ENCODE measurements around the gene EMX1. TPM values are rescaled to one million over a fixed set of nuclear protein-coding genes. Genes with fewer than 3 reads are reported as not detected.
"Not testable (repeated sequence)": the region's sequence is repeated elsewhere in the genome, so short reads cannot be mapped to it uniquely, and the experiment has no call there.

Gene EMX1
- polyA plus RNA-seq, 1 experiment: not detected

- no peaks in the 10 kb centered on the region; the same call in 1 of the 2 replicates for H3K9me3 ChIP-seq (ENCODE audit: control insufficient read depth, insufficient read depth, low read length)
- no peak for DNase-seq (ENCODE audit: low read depth, low spot score)
- TF ChIP-seq, protein P1, sequence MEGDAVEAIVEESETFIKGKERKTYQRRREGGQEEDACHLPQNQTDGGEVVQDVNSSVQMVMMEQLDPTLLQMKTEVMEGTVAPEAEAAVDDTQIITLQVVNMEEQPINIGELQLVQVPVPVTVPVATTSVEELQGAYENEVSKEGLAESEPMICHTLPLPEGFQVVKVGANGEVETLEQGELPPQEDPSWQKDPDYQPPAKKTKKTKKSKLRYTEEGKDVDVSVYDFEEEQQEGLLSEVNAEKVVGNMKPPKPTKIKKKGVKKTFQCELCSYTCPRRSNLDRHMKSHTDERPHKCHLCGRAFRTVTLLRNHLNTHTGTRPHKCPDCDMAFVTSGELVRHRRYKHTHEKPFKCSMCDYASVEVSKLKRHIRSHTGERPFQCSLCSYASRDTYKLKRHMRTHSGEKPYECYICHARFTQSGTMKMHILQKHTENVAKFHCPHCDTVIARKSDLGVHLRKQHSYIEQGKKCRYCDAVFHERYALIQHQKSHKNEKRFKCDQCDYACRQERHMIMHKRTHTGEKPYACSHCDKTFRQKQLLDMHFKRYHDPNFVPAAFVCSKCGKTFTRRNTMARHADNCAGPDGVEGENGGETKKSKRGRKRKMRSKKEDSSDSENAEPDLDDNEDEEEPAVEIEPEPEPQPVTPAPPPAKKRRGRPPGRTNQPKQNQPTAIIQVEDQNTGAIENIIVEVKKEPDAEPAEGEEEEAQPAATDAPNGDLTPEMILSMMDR (IDR thresholded peaks at IDR 0.05; ENCODE audit: low read depth, low read length): no peak
- H3K27ac ChIP-seq (ENCODE audit: low read depth, low read length): no peak overlapping the region
- ChIA-PET POLR2A (no interaction called here), CTCF (interaction anchor here (0.6 to 11.9 kb wide), 7 partner anchors 10 to 1389 kb away, joined by 3 to 222 read pairs (median 7); partner anchors contain the start of gene SPR)
- H3K4me3 ChIP-seq (ENCODE audit: low read depth, low read length): no peak overlapping the region
- peaks cover 32% of the 10 kb centered on the region for H3K27me3 ChIP-seq (ENCODE audit: control insufficient read depth, insufficient read depth, low read length)
These were observed 19.3 kb upstream of the EMX1 start for GRCh38 chr2:72897785-72898584.

- POLR2A ChIA-PET: no interaction called here
These were observed 18.8 kb upstream of the EMX1 start for GRCh38 chr2:72898585-72898906.

DNA sequence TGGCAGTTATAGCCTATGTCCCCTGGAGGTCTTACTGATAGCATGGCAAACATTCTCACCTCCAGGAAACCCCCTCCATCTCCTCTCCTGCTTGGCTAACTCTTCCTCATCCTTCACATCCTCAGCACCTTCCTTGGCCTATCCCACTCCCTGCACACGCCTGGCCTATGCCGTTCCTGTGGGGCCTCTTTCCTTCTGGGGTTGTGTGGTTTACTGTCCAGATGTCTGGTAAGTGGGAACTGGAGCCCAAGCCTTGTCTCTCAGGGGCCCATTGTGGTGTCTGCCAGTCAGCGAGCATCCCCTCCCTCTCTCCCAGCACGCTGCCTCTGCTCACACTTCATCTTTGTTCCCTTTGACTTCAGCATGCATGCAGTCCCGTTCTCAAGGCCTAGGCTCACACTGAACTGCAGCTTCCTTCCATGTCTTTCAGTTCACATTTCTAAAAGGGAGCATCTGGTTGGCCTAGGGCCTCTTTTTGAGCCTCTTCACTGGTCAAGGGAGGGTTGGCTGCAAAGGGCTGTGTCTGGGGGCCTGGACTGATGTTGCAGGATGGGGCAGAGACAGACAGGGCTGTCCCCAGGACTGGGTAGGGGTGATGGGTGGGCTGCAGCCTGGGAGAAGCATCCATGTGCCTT lies 17.0 kb upstream of the EMX1 start:
- H3K27ac ChIP-seq (ENCODE audit: low read depth, low read length): no peak overlapping the region
- H3K4me3 ChIP-seq (ENCODE audit: low read depth, low read length): no peak overlapping the region
- POLR2A ChIA-PET: no interaction called here
- DNase-seq (ENCODE audit: low read depth, low spot score): no peak
- TF ChIP-seq, protein P1 (IDR thresholded peaks at IDR 0.05; ENCODE audit: low read depth, low read length): no peak
- H3K27me3 ChIP-seq (ENCODE audit: control insufficient read depth, insufficient read depth, low read length): peaks cover 39% of the 10 kb centered on the region
- CTCF ChIA-PET: no interaction called here
- no peaks in the 10 kb centered on the region; the same call in 1 of the 2 replicates for H3K9me3 ChIP-seq (ENCODE audit: control insufficient read depth, insufficient read depth, low read length)

More at GRCh38 chr2:72898585-72898906, 18.8 kb upstream of the EMX1 start:
- CTCF ChIA-PET: interaction anchor here (0.6 to 1.7 kb wide), 6 partner anchors 11 to 1389 kb away, joined by 3 to 9 read pairs (median 4); partner anchors contain the start of gene SPR
- Histone ChIP-seq H3K4me3 (ENCODE audit: low read depth, low read length) (no peak overlapping the region), H3K27me3 (ENCODE audit: control insufficient read depth, insufficient read depth, low read length) (peaks cover 36% of the 10 kb centered on the region), H3K27ac (ENCODE audit: low read depth, low read length) (no peak overlapping the region), H3K9me3 (ENCODE audit: control insufficient read depth, insufficient read depth, low read length) (no peaks in the 10 kb centered on the region; the same call in 1 of the 2 replicates)
- TF ChIP-seq, protein P1 (IDR thresholded peaks at IDR 0.05; ENCODE audit: low read depth, low read length): no peak
- DNase-seq (ENCODE audit: low read depth, low spot score): no peak

DNA sequence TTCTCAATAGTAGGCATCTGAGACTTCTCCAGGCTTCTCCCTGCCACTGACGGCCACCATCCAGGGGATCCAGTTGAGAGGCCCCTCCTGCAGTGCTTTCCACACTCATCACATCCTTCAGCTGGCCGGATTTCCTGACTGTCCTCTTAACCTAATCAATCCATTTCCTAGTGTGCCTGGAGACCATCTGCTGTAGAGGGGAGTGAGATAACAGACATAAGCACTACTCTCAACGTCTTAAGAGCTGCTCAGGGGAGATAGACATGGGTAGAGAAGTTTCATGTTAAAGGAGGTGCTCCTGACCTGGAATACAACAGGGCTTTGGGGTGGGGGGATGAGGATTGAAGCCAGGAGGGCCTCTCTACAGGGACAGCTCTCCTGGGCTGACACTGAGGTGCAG lies 15.9 kb upstream of the EMX1 start:
- ChIA-PET POLR2A (no interaction called here), CTCF (interaction anchor here (1.2 to 3.0 kb wide), 2 partner anchors 8 to 262 kb away, joined by 3 to 28 read pairs; no protein-coding TSS in a partner anchor)
- Histone ChIP-seq H3K27ac (ENCODE audit: low read depth, low read length) (no peak overlapping the region), H3K27me3 (ENCODE audit: control insufficient read depth, insufficient read depth, low read length) (peaks cover 46% of the 10 kb centered on the region), H3K9me3 (ENCODE audit: control insufficient read depth, insufficient read depth, low read length) (no peaks in the 10 kb centered on the region), H3K4me3 (ENCODE audit: low read depth, low read length) (no peak overlapping the region)
- DNase-seq (ENCODE audit: low read depth, low spot score): no peak
- TF ChIP-seq, protein P1 (IDR thresholded peaks at IDR 0.05; ENCODE audit: low read depth, low read length): no peak

- H3K4me3 ChIP-seq (ENCODE audit: low read depth, low read length); POLR2A ChIA-PET; H3K9me3 ChIP-seq (ENCODE audit: control insufficient read depth, insufficient read depth, low read length); H3K27ac ChIP-seq (ENCODE audit: low read depth, low read length); DNase-seq (ENCODE audit: low read depth, low spot score): not testable (repeated sequence)
- CTCF ChIA-PET: interaction anchor here (0.7 to 1.1 kb wide), 2 partner anchors 20 to 68 kb away, joined by 4 read pairs; partner anchors contain the start of gene SPR
- H3K27me3 ChIP-seq (ENCODE audit: control insufficient read depth, insufficient read depth, low read length): peaks cover 52% of the 10 kb centered on the region
These were observed 9.9 kb upstream of the EMX1 start for GRCh38 chr2:72907369-72907768.
